ENCODE measurements around the gene SYCE3.

The SYCE3 gene

DNA sequence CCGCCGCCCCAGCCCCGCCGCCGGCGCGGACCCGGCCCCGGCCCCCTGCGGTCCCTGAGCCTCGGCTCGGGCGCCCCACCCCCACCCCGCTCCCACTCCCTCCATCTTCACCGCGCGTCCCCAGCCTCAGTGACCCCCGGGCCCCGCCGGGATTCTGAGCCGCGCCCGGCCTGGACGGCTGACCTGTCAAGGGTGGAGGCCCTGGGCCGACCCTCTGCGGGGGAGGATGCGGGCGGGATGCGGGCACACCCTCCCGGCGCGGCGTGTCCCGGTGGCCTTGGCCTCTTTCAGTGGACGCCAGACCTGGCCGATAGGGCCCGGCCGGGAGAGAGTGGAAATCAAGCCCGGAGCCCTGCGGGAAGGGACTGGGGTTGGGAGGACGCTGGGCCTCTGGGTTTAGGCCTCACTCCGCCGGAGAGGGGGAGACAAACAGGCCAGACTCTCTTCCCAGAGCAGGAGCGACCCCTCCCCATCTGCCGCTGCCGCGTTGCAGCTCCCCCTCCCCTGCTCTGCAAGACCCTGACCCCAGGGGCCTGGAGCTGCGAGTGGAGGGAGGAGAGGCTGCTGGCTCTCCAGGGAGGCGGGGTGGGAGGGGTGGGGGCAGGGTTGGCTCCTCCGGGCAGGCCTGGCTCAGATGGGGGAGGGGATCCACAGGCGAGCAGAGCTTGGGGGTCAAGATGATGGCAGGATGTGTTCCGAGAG, 38.4 kb upstream of the SYCE3 start:
- in situ Hi-C loops (cut with HindIII; ENCODE audit: low sequenced_read_pairs): no loop called here

DNA sequence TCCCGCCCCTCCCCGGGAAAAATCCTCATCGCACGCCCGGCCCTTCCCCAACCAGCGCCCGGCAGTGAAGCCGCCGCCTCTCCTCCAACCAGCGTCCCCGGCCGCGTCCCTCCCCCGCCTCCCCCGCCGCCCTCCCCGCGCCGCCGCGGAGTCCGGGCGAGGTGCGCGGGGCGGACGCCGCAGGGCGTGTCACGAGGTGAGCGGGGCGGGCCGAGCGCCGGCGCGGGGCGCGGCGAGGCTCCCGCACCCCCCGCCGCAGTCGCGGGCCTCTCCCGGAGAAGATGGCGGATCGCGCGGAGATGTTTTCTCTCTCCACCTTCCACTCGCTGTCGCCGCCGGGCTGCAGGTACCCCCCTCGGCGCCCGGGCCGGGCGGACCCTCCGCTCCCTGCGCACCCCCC, 37.8 kb upstream of the SYCE3 start, which contains the start of gene MAPK8IP2:
MAPK8IP2 (plus strand) TSS at position 256 of the 400 bp plus-strand sequence; CDS start at position 282, 26 bp downstream.
- in situ Hi-C loops (cut with HindIII; ENCODE audit: low sequenced_read_pairs): no loop called here

DNA sequence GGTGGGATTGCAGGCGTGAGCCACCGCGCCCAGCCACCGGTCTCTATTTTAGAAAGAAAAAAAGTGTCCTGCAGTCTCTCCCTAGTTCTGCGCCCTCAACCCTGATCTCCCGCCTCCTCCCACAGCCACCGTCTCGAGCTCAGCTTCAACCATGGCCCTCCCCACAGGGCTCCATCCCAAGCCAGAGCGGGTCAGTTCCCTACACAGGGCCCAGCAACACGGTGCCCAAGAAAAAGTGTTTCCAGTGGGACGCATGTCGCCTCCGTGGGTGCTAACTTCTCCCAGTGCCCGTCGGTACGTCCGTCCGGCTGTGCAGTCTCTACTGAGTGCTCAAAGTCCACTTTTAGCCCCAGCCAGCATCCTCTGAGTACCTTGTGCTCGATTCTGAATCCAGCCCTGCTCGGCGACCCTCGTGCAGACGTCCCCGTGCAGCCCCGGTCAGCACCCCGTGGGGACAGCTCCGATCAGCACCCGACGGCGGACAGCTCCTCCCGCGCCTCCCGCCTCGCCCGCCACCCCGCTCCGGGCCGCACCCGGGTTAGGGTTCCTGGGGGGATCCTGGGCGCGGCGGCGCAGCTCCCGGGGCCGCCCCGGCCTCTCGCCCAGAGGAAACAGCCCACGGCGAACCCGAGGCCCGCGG, 37.2 kb upstream of the SYCE3 start:
- in situ Hi-C loops (cut with HindIII; ENCODE audit: low sequenced_read_pairs): no loop called here

DNA sequence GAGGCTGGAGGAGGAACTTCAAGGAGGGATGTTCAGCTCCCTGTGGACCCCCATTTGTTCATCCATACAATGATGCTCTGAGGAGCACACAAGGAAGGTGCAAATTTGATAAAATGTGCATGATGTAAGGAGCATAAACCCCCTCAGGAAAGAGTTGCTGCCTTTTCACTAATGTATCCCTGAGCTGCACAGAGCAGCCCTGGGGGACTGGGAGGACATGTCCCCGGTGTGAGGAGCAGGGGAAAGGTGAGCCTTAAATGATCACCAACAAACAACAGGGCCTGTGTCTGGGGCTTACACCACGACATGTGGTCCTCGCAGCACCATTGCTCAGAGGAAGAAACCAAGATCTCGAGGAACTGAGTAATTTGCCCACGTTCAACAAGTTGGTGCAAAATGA, 34.4 kb upstream of the SYCE3 start:
- in situ Hi-C loops (cut with HindIII; ENCODE audit: low sequenced_read_pairs): no loop called here

DNA sequence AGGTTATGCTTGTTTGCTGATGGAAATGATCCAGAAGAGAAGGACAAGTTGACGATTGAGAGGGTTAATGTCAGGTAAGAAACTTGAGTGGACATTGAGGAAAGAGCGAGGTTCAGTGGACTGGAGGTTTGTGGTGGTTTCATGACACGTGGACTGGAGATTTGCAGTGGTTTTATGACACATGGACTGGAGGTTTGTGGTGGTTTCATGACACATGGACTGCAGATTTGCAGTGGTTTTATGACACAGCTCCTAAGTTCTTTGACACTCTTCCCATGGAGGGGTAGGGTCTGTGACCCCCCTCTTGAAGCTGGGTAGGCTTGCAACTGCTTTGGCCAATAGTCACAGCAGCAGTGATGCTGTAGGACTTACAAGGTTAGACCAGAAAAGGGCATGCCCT, 32.5 kb upstream of the SYCE3 start:
- in situ Hi-C loops (cut with HindIII; ENCODE audit: low sequenced_read_pairs): no loop called here

DNA sequence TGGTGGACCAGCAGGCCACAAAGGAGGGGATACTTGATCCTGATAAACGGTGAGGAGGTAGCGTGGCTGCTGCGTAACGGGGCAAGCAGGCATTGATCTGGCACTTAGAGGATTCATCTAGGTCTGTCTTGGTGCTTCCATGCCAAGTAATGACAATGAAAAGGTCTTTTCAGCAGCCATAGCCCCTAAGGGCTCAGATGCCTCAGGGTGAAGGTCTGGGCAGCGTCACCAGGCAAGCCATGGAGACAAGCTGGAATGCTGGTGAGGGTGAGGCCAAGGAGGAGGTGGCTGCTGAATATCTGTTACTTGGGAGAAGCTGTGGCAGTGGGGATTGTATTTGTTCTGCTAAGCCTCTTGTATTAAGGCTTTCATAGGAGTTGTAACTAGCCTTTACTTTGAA, 24.7 kb upstream of the SYCE3 start:
- in situ Hi-C loops (cut with HindIII; ENCODE audit: low sequenced_read_pairs): no loop called here

DNA sequence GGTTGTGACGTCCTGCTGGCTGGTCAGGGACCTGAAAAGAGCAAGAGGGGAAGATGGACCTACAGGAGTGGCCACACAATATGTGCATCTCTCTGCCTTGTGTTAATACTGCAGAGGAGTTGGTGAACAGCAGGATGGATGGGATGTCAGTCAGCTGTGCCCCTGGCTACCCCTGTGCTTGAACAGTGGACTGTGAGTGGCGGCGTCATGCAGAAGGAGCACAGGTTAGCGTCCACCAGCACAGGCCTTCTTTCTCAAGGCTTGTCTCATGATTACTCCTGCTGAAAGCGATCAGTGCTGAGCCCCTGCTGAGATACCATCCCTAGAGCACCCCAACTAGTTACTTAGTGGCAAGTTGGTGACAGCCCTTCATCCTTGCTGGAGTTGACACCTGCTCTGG, 23.7 kb upstream of the SYCE3 start:
- in situ Hi-C loops (cut with HindIII; ENCODE audit: low sequenced_read_pairs): no loop called here

DNA sequence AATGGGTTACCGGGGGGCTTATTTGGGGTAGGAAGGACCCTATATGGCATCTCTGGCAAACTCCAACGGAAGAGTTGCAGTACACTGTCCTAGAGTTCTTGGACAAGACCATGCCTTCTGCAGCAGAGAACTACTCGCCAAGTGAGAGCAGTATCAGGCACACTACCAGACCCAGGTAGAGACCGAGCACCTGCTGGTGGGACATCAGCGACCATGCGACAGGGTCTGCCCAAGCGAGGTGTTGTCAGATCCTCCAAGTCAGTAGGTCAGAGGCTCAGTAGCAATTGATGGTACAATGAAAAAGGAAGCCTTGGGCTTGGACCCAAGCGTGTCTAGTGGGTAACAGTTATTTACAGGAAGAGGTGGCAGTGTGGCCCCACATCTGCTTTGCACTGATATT, 23.1 kb upstream of the SYCE3 start:
- in situ Hi-C loops (cut with HindIII; ENCODE audit: low sequenced_read_pairs): no loop called here

DNA sequence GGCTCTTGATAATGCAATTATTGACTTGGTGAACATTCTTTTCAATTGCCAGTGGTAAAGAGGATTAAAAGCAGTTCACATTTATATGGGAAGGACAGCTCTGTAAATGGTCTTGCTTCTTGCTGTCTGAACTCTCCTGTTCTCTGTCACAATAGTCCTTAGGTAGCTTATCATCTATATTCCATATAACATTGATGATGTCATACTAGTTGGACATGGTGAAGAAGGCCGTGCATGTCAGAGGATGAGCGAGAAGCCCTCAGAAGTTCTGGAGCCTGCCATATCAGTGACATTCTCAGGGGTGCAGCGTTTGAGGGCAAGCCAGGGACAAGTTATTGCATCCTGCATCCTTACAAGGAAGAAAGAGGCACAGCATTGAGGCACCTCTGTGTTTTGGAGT, 22.5 kb upstream of the SYCE3 start:
- in situ Hi-C loops (cut with HindIII; ENCODE audit: low sequenced_read_pairs): no loop called here

DNA sequence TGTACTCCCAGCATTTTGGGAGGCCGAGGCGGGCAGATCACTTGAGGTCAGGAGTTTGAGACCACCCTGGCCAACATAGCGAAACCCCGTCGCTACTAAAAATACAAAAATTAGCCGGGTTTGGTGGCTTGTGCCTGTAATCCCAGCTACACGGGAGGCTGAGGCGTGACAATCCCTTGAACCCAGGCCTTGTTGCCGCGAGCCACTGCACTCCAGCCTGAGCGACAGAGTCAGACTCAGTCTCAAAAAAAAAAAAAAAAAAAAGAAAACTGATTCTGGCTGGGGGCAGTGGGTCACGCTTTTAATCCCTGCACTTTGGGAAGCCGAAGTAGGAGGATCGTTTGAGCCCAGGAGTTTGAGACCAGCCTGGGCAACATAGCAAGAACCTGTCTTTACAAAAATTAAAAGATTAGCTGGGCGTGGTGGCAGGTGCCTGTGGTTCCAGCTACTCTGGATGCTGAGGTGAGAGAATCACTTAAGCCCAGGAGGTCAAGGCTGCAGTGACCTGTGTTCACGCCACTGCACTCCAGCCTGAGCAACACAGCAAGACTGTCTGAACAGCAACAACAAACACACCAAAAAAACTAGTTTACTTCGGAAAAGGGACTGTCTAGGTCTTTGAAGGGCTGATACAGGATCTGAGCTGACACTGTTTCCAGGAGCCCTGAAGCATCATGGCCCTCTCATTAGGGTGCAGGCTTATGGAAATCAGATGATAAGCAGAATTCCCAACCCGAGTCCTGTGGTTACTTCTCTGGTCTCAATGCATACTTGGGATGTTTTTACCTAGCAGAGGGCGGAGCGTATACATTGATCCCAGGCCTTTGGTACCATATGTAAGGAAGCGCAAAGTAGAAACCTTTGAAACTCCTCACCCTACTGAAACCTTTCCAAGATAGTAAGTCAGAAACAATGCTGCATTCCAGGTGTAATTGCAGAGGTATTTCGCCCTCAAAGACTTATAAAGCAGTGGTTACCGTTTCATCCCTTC, 21.7 kb upstream of the SYCE3 start:
- in situ Hi-C loops (cut with HindIII; ENCODE audit: low sequenced_read_pairs): no loop called here

DNA sequence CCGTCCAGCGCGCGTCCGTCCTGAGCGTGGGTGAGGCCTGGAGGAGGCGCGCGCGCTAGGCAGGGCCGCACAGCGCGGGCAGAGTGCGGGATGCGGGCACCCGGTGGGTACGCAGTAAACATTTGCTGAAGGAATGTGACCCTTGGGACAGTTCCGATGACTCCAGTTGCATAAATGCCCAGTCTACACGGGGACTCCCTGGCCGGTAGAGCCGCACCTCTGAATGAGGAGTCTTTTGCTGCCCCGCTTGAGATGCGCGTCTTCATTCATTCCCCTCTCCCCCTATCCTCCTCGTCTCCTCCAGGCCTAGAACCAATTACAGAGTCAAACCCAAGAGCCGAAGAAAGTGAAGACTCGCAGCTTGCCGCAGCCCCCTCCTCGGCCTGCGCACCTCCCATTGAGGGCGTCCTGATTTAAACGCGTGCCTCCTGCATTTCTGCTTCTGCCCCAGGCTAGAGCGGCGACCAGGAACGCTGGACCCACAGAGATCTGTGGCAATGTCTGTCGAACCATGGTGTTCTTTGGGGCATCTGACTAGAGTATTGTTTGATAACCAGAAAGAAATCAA, 20.7 kb upstream of the SYCE3 start:
- in situ Hi-C loops (cut with HindIII; ENCODE audit: low sequenced_read_pairs): no loop called here

DNA sequence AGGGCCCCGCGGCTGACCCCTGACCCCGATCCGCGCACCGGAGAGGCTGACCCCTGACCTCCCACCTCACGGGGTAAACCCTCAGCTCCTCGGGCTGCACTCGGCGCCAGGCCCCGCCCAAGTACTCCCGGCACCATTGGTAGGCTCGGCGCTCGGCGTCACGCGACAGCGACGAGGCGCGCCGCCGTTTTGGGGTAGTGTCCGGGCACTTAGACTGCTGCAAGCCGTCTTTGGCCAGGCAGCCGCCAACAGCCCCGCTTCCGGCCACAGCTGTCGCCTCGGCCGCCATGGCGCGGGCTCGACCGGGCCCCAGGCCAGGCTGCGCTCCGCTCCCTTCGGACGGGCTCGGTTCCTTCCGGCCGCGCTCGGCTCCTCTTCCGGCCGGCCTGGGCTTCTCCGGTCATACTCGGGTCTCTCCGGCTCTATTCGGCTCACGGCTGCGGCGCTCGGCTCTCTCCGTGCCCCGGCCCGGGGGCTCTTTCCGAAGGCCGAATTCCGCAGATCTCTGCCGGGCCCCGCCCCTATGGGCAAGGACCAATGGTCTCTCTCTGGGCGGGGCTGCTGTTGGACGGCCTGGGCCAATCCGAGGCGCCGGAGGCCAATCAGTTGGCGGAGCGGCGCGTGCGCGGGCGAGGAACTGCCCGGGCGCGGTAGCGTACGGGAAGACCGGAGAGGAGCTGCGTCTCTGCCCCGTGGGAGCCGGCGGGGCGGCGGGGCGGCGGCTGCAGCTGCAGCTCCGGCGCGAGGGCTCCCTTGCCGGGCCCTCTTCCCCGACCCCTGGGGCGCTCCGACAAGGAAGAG, 20.0 kb upstream of the SYCE3 start, which contains the start of gene CHKB:
CHKB (minus strand) TSS at position 357 of the 801 bp plus-strand sequence; CDS start at position 289, 68 bp downstream.
- in situ Hi-C loops (cut with HindIII; ENCODE audit: low sequenced_read_pairs): no loop called here

DNA sequence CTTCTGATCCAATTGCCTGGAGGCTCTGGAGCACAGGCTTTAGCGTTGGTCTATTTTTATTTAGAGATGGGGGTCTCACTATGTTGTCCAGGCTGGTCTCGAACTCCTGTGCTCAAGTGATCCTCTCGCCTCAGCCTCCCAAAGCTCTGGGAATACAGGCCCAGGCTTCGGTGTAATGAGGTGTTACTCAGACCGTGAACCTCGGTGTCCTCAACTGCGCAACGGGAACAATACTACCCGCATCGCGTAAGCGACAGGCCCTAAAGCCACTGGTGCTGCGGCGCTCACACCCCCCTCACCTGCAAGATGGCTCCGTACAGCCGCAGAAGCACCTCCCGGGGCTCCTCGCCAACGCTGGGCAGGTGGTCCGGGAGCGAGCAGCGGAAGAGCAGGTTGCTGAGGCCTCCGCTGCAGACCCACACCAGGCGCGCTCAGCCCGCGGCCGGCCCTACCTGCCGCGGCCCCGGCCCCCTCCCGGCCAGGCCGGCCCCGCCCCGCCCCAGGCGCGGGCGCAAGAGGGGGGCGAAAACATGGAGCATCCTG, 19.3 kb upstream of the SYCE3 start:
- in situ Hi-C loops (cut with HindIII; ENCODE audit: low sequenced_read_pairs): no loop called here

DNA sequence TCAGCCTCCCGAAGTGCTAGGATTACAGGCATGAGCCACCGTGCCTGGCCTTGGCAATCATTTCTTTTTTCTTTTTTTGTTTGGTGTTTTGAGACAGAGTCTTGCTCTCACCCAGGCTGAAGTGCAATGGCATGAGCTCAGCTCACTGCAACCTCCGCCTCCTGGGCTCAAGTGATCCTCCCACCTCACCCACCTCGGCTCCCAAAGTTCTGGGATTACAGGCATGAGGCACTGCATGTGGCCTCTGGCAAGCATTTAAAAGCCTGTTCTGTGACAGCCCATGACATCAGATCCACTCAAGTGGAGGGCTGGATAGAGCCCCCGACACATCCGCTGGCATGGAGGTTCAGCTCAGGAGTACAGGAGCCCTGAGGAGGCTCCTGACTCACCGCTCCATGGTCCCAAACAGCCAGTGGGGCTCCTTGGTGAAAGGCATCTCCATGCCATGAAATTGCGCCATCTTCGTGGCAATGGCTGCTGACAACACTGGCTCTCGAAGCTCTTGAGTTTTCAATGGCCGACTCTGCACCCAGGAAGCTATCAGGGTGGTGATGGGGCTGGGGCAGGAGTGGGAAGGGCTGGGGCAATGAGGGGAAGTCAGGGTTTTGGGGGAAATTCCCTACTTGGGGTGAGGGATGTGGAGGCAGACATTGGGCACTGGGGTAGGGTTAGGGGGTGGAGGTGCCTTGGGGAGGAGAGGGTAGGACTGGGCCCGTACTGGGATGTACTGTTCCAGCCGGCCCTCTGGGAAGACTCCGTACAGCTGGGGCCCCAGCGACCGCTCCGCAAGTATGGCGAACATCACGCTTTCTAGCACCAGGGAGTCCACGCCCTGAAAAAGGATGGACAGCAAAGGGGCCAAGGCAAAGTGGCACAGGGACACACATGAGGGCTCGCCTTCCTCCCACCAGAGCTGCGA, 18.6 kb upstream of the SYCE3 start:
- in situ Hi-C loops (cut with HindIII; ENCODE audit: low sequenced_read_pairs): no loop called here

DNA sequence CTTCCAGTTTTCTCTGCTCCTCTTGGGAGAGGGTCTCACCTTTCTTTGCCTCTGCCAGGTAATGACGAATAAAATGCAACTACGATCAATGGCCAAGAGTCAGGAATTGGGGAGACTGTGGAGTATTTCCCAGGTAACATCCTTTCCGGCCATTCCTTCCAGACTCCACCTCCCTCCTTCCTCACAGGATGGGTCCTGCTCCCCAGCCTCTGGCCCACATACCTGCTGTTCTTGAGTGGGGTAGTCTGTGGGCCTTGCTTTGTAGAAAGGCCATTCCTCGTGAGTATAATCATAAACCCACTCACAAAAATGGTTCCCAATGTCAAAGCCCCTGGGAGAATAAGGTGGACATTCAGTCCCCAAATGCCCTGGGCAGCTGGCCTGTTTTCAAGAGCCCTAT, 17.0 kb upstream of the SYCE3 start:
- in situ Hi-C loops (cut with HindIII; ENCODE audit: low sequenced_read_pairs): no loop called here

DNA sequence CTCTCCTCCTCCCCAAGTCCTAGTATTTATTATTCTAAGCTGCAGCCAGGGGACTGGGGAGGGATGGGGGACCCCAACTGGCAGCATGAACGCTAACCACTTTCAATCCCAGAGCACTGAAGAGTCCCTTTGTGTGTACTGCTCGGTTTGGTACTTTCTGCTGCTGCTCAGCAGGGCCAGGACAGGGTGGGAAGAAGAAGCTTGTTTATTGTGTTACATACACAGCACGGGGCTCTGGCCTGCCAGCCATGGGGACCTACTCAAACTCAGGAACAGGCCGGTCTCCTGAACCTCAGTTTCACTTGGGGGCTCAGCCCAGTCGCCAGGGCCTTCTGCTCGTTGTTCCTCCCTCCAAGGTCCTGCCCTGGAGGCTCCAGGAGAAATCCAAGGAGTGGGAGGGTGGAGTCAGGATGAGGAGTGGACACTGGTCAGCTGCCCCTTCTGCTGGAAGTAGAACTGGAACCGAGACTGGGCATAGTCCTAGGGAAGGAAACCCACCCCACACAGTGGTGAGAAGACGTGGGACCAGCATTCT, 16.1 kb upstream of the SYCE3 start:
- in situ Hi-C loops (cut with HindIII; ENCODE audit: low sequenced_read_pairs): no loop called here

DNA sequence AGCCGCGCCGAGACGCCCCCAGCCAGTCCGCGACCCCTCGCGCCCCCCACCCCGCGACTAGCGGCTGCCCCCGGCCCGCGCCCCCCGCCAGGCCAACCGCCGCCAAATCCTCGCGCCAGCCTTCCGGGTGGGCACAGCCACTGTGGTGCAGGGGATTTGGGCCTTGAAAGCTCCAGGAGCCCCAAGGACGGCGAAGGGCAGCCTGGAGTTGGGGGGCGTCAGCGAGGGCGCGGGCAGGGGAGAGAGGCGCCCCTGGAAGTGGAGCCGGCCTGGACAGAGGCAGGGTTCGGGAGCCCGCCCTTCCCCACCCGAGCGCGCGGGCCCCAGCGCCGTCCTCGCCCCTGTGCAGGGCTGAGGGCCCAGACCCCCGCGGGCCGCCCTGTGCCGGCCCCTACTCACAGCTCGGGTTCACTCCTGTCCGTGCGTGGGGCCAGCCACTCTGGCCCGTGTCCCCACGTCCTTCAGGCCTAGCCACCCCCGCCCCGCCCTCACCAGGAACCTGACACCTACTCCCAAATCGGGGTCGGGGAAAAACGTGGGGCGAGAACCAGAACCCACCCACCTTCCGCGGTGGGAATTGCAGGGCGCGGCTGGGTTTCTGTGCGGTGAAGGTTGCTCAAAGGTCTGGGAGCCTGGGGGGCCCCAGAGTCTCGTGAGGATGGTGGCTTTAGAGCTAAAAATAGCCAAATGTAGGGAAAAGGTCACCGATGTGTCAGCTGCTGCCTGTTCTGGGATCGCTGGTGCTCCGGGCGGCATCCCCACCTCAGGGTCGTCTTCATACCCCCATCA, 15.5 kb upstream of the SYCE3 start, which contains the start of gene CPT1B:
CPT1B (minus strand) TSS at position 441 of the 789 bp plus-strand sequence. CDS start 512 bp downstream, outside the sequence.
- in situ Hi-C loops (cut with HindIII; ENCODE audit: low sequenced_read_pairs): no loop called here

DNA sequence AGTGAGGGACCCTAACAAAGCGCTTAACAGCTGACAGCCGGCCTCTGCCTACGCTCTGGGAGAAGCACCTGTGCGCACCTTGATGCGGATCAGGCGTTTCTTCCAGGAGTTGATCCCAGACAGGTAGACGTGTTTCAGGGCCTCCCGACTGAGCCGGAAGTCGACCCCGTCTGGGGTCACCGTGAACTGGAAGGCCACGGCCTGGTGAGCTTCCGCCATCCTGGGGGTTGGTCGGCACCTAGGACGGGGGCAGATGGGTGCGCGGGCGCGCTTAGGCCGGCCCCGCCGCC, 14.9 kb upstream of the SYCE3 start:
- in situ Hi-C loops (cut with HindIII; ENCODE audit: low sequenced_read_pairs): no loop called here

Data from DLD1 (cell line).